K562 (cell line): ENCODE results near the gene IL11. TPM values are rescaled to one million over a fixed set of nuclear protein-coding genes. Genes with fewer than 3 reads are reported as not detected.

ENCODE experiments used
- CBFA2T2 ChIP-seq: fragments of 450-650 bp; conservative IDR thresholded peaks from 2 replicates; pipeline ENCODE4 v1.6.1; 2017; ENCODE audit warnings: mild to moderate bottlenecking
- FOXA3 ChIP-seq, 2 experiments: fragments of 450-650 bp in 1 of 2; sonication (generic) in 1 of 2; formaldehyde crosslinking; IDR thresholded peaks in 1 of 2; conservative IDR thresholded peaks in 1 of 2; 2 replicates each; pipeline versions ENCODE4 v1.4.0 to v1.8.0; 2020 to 2022; ENCODE audit warnings: mild to moderate bottlenecking in 2 of 2, missing genetic modification reagents in 1 of 2
- FOXP1 ChIP-seq: sonication (generic); formaldehyde crosslinking; IDR thresholded peaks from 2 replicates; pipeline ENCODE4 v1.8.0; 2022; ENCODE audit warnings: mild to moderate bottlenecking, missing genetic modification reagents
- GATAD2A ChIP-seq: fragments of 450-650 bp; IDR thresholded peaks from 2 replicates; pipeline ENCODE4 v1.6.1; 2017
- HDGF ChIP-seq: fragments of 450-650 bp; IDR thresholded peaks from 2 replicates; pipeline ENCODE4 v1.6.1; 2016
- HMGN3 ChIP-seq: IDR thresholded peaks from 2 replicates; pipeline ENCODE4 v1.6.1; 2011; ENCODE audit warnings: borderline replicate concordance, low read depth, mild to moderate bottlenecking, mixed read lengths, low read length; ENCODE audit not compliant: insufficient read length; ENCODE audit errors: extremely low read depth
- KAT7 ChIP-seq: sonication (generic); formaldehyde crosslinking; IDR thresholded peaks from 2 replicates; pipeline ENCODE4 v1.8.0; 2022; ENCODE audit warnings: missing genetic modification reagents, mild to moderate bottlenecking, borderline replicate concordance
- NCOR1 ChIP-seq: fragments of 450-650 bp; IDR thresholded peaks from 2 replicates; pipeline ENCODE4 v1.6.1; 2016; ENCODE audit warnings: mild to moderate bottlenecking, moderate library complexity
- NR2C2 ChIP-seq, 2 experiments: fragments of 200-800 bp in 1 of 2; sonication (Bioruptor generic) in 1 of 2; sonication (generic) in 1 of 2; formaldehyde crosslinking in 1 of 2; IDR thresholded peaks; 2 replicates each; pipeline versions ENCODE4 v1.6.1 to v1.8.0; 2016 to 2022; ENCODE audit warnings: mild to moderate bottlenecking in 1 of 2, missing compliant biosample characterization in 1 of 2, missing genetic modification characterization in 1 of 2, missing genetic modification reagents in 1 of 2
- PYGO2 ChIP-seq: fragments of 450-650 bp; IDR thresholded peaks from 2 replicates; pipeline ENCODE4 v1.6.1; 2016; ENCODE audit warnings: mild to moderate bottlenecking, missing genetic modification characterization, moderate library complexity, missing compliant biosample characterization
- ZZZ3 ChIP-seq: fragments of 450-650 bp; IDR thresholded peaks from 2 replicates; pipeline ENCODE4 v1.6.1; 2016; ENCODE audit warnings: antibody characterized with exemption, mild to moderate bottlenecking, moderate library complexity
- polyA plus RNA-seq, 8 experiments: library from polyadenylated mRNA; depleted of rRNA in 4 of 8; stranded (reverse) in 5 of 8; unstranded in 3 of 8; fragments of >200 nt; fragmentation: Nextera tagmentation in 2 of 8; fragmentation: Illumina TruSeq in 1 of 8; extraction: Ambion mirVana in 2 of 8; extraction: Trizol in 1 of 8; gene quantifications; 2 replicates each; pipeline versions ENCODE4 v1.2.1 to v1.2.3, GENCODE V29; 2011 to 2014; ENCODE audit warnings: inconsistent platforms in 1 of 8, missing spikeins in 1 of 8
- total RNA-seq, 7 experiments: library from RNA; depleted of rRNA in 6 of 7; stranded (reverse); fragments of >200 nt in 6 of 7; fragmentation: Illumina TruSeq in 2 of 7; extraction: Trizol in 2 of 7; gene quantifications; 2 replicates each; pipeline versions ENCODE4 v1.2.1 to v1.2.3, GENCODE V29; 2011 to 2021; ENCODE audit warnings: low replicate concordance in 1 of 7
- TF ChIP-seq, protein P1 (sequence below): sonication (generic); formaldehyde crosslinking; IDR thresholded peaks from 2 replicates; pipeline ENCODE4 v1.8.0; 2022; ENCODE audit warnings: mild to moderate bottlenecking, missing genetic modification reagents
- TF ChIP-seq, protein P2 (sequence below): fragments of 450-650 bp; IDR thresholded peaks from 2 replicates; pipeline ENCODE4 v1.7.1; 2018; ENCODE audit warnings: mild to moderate bottlenecking, low read depth; ENCODE audit not compliant: partially characterized antibody
- TF ChIP-seq, protein P3 (sequence below): fragments of 250-450 bp; sonication (Bioruptor Pico); IDR thresholded peaks from 2 replicates; pipeline ENCODE4 v1.9.0; 2021; ENCODE audit warnings: mild to moderate bottlenecking, inconsistent platforms
- TF ChIP-seq, protein P4 (sequence below): sonication (generic); formaldehyde crosslinking; IDR thresholded peaks from 2 replicates; pipeline ENCODE4 v1.8.0; 2022; ENCODE audit warnings: missing genetic modification reagents, mild to moderate bottlenecking, moderate library complexity, borderline replicate concordance

The IL11 gene
- total and polyA plus RNA-seq, 9 of the 15 experiments (the other 6 are each of a cell fraction or from before 2014, with no cell fraction given): 0.04 to 0.42 (median 0.06) TPM; not detected in 6

DNA sequence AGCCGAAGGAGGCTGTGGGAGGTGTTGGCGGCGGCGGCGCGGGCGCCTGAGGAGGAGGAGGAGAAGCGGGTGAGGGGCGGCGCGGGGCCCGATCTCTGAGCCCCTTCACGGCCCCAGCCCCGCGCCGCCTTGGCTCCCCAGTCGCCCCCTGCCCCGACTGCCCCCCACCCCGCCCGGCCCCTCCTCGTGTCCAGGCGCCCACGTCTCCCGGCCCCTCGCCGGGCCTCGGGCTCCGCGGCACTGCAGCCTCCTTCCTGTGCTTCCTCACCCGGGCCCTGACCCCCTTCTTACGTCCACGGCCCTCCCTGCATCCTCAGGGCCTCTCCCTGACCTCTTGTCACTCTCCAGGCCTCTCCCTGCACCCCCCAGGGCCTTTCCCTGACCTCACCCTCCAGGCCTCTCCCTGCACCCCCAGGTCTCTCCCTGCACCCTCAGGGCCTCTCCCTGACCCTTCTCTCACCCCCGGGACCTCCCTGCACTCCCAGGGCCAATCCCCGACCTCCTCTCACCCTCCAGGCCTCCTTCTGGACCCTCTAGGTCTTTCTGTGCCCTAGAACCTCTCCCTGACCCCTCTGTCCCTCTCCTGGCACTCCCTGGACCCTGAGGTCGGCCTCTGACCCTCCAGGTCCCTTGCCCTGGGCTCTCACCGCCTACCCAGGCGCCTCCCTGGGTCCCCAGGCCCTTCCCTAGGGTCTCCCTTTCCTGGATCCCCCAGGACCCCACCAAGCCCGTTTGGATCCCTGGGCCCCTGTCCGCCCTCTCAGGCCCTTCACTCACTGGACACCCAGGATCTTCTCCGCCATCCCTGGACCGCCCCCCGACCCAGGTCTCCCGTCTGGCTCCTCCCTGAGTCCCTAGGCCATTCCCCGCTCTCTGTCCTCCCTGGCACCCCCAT is 30.1 kb downstream of the IL11 start (continued):
- TF ChIP-seq PYGO2 (tag) (no peak), HDGF (peak; percentile 83; the same call in 1 of the 2 replicates), FOXP1 (CRISPR knock-in tag) (peak; percentile 68; the same call in 1 of the 2 replicates), GATAD2A (no peak), NCOR1 (peak; percentile 7; the same call in 1 of the 2 replicates), CBFA2T2 (no peak), ZZZ3 (no peak), FOXA3 (CRISPR knock-in tag; conservative IDR thresholded peaks at IDR 0.05 in 1 of 2, IDR thresholded peaks at IDR 0.05 in 1 of 2) (peak in 1 of 2 experiments; percentile 76; a peak in 1 of 4 replicates), HMGN3 (peak; percentile 79), KAT7 (CRISPR knock-in tag) (peak; percentile 83; the same call in 1 of the 2 replicates), NR2C2 (CRISPR knock-in tag; IDR thresholded peaks at IDR 0.05) (no peak), NR2C2 (tag; IDR thresholded peaks at IDR 0.05) (peak; percentile 67)
- TF ChIP-seq, protein P1, sequence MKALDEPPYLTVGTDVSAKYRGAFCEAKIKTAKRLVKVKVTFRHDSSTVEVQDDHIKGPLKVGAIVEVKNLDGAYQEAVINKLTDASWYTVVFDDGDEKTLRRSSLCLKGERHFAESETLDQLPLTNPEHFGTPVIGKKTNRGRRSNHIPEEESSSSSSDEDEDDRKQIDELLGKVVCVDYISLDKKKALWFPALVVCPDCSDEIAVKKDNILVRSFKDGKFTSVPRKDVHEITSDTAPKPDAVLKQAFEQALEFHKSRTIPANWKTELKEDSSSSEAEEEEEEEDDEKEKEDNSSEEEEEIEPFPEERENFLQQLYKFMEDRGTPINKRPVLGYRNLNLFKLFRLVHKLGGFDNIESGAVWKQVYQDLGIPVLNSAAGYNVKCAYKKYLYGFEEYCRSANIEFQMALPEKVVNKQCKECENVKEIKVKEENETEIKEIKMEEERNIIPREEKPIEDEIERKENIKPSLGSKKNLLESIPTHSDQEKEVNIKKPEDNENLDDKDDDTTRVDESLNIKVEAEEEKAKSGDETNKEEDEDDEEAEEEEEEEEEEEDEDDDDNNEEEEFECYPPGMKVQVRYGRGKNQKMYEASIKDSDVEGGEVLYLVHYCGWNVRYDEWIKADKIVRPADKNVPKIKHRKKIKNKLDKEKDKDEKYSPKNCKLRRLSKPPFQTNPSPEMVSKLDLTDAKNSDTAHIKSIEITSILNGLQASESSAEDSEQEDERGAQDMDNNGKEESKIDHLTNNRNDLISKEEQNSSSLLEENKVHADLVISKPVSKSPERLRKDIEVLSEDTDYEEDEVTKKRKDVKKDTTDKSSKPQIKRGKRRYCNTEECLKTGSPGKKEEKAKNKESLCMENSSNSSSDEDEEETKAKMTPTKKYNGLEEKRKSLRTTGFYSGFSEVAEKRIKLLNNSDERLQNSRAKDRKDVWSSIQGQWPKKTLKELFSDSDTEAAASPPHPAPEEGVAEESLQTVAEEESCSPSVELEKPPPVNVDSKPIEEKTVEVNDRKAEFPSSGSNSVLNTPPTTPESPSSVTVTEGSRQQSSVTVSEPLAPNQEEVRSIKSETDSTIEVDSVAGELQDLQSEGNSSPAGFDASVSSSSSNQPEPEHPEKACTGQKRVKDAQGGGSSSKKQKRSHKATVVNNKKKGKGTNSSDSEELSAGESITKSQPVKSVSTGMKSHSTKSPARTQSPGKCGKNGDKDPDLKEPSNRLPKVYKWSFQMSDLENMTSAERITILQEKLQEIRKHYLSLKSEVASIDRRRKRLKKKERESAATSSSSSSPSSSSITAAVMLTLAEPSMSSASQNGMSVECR: peak; percentile 71; the same call in 1 of the 2 replicates
- TF ChIP-seq, protein P2, sequence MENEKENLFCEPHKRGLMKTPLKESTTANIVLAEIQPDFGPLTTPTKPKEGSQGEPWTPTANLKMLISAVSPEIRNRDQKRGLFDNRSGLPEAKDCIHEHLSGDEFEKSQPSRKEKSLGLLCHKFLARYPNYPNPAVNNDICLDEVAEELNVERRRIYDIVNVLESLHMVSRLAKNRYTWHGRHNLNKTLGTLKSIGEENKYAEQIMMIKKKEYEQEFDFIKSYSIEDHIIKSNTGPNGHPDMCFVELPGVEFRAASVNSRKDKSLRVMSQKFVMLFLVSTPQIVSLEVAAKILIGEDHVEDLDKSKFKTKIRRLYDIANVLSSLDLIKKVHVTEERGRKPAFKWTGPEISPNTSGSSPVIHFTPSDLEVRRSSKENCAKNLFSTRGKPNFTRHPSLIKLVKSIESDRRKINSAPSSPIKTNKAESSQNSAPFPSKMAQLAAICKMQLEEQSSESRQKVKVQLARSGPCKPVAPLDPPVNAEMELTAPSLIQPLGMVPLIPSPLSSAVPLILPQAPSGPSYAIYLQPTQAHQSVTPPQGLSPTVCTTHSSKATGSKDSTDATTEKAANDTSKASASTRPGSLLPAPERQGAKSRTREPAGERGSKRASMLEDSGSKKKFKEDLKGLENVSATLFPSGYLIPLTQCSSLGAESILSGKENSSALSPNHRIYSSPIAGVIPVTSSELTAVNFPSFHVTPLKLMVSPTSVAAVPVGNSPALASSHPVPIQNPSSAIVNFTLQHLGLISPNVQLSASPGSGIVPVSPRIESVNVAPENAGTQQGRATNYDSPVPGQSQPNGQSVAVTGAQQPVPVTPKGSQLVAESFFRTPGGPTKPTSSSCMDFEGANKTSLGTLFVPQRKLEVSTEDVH: no peak
- TF ChIP-seq, protein P3, sequence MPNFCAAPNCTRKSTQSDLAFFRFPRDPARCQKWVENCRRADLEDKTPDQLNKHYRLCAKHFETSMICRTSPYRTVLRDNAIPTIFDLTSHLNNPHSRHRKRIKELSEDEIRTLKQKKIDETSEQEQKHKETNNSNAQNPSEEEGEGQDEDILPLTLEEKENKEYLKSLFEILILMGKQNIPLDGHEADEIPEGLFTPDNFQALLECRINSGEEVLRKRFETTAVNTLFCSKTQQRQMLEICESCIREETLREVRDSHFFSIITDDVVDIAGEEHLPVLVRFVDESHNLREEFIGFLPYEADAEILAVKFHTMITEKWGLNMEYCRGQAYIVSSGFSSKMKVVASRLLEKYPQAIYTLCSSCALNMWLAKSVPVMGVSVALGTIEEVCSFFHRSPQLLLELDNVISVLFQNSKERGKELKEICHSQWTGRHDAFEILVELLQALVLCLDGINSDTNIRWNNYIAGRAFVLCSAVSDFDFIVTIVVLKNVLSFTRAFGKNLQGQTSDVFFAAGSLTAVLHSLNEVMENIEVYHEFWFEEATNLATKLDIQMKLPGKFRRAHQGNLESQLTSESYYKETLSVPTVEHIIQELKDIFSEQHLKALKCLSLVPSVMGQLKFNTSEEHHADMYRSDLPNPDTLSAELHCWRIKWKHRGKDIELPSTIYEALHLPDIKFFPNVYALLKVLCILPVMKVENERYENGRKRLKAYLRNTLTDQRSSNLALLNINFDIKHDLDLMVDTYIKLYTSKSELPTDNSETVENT (CRISPR knock-in tag): 0 out of 2 replicates have a peak, but pooled peaks have one; percentile 63
- TF ChIP-seq, protein P4, sequence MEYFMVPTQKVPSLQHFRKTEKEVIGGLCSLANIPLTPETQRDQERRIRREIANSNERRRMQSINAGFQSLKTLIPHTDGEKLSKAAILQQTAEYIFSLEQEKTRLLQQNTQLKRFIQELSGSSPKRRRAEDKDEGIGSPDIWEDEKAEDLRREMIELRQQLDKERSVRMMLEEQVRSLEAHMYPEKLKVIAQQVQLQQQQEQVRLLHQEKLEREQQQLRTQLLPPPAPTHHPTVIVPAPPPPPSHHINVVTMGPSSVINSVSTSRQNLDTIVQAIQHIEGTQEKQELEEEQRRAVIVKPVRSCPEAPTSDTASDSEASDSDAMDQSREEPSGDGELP (CRISPR knock-in tag): 0 out of 2 replicates have a peak, but pooled peaks have one; percentile 9
